ENCODE measurements around the gene PTPRF. TPM values are rescaled to one million over a fixed set of nuclear protein-coding genes. Genes with fewer than 3 reads are reported as not detected.

The PTPRF gene
- polyA plus RNA-seq, 3 donors, result not detected

GRCh38 chr1:43650310-43651085 is 119.8 kb downstream of the PTPRF start:
- H3K9ac ChIP-seq (ENCODE audit: insufficient read depth, low read length, poor library complexity, severe bottlenecking), result peak overlapping the region; percentile 74
- Mint-ChIP-seq H3K27me3 (ENCODE audit: low read depth in 3 of 3) (peaks cover 0 to 7% (median 0%) of the 10 kb centered on the region in 3 donors), H3K9me3 (peaks cover 0 to 3% (median 0%) of the 10 kb centered on the region in 7 donors), H3K27ac (peak overlapping the region; percentile 94 to 99 (median 98)), H3K36me3 (peaks cover 21 to 28% of the 10 kb centered on the region in 2 donors), H3K4me3 (peak overlapping the region; percentile 93 to 98), H3K4me1 (peaks cover 37% of the 10 kb centered on the region)
- H3K4me2 ChIP-seq (replicated peaks; ENCODE audit: extremely low read depth, low read length, poor library complexity, severe bottlenecking), result peak overlapping the region; percentile 96
- H4K20me1 ChIP-seq (ENCODE audit: insufficient read depth, low read length), result peaks cover 46% of the 10 kb centered on the region
- peaks cover 22 to 29% of the 10 kb centered on the region in 2 donors for H3K4me1 ChIP-seq (ENCODE audit: control insufficient read depth in 1 of 2, insufficient read depth in 2 of 2, low read length in 2 of 2)
- TF ChIP-seq, protein P1, sequence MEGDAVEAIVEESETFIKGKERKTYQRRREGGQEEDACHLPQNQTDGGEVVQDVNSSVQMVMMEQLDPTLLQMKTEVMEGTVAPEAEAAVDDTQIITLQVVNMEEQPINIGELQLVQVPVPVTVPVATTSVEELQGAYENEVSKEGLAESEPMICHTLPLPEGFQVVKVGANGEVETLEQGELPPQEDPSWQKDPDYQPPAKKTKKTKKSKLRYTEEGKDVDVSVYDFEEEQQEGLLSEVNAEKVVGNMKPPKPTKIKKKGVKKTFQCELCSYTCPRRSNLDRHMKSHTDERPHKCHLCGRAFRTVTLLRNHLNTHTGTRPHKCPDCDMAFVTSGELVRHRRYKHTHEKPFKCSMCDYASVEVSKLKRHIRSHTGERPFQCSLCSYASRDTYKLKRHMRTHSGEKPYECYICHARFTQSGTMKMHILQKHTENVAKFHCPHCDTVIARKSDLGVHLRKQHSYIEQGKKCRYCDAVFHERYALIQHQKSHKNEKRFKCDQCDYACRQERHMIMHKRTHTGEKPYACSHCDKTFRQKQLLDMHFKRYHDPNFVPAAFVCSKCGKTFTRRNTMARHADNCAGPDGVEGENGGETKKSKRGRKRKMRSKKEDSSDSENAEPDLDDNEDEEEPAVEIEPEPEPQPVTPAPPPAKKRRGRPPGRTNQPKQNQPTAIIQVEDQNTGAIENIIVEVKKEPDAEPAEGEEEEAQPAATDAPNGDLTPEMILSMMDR (IDR thresholded peaks at IDR 0.05), result no peak
- H3K27ac ChIP-seq (ENCODE audit: low read depth in 1 of 2, low read length in 2 of 2), result peak overlapping the region; percentile 82 to 94
- H3K4me3 ChIP-seq (replicated peaks in 1 of 3; ENCODE audit: low read depth in 2 of 3, low read length in 3 of 3), result peak overlapping the region; percentile 55 to 94 (median 91)
- H2AFZ ChIP-seq (ENCODE audit: insufficient read depth, low read depth, low read length, poor library complexity, severe bottlenecking), result peak overlapping the region; percentile 92
- no peaks in the 10 kb centered on the region for H3K9me3 ChIP-seq (replicated peaks in 1 of 2; ENCODE audit: control insufficient read depth in 1 of 2, insufficient read depth in 1 of 2, low read length in 2 of 2)
- peak; percentile 94 to 97 (median 97) for DNase-seq
- intact Hi-C loops (cut with micrococcal nuclease), result loop anchor here (2.0 to 10.0 kb wide), 5 partner anchors 57 to 564 kb away; partner anchors contain the start of genes ATP6V0B (in 1 of the 2), B4GALT2 (in 1 of the 2), DMAP1 (in 1 of the 2) and DPH2 (in 1 of the 2)
- H3K79me2 ChIP-seq (ENCODE audit: insufficient read depth, low read length), result peaks cover 51% of the 10 kb centered on the region
- peaks cover 23 to 26% of the 10 kb centered on the region in 2 donors for H3K36me3 ChIP-seq (replicated peaks in 1 of 2; ENCODE audit: control insufficient read depth in 1 of 2, insufficient read depth in 2 of 2, low read length in 2 of 2)
- no peaks in the 10 kb centered on the region for H3K27me3 ChIP-seq (ENCODE audit: control insufficient read depth in 2 of 2, insufficient read depth in 2 of 2, low read length in 2 of 2)
- WGBS (ENCODE audit: insufficient coverage), result 1% methylated on average over 29 of the region's 33 CpGs

DNA sequence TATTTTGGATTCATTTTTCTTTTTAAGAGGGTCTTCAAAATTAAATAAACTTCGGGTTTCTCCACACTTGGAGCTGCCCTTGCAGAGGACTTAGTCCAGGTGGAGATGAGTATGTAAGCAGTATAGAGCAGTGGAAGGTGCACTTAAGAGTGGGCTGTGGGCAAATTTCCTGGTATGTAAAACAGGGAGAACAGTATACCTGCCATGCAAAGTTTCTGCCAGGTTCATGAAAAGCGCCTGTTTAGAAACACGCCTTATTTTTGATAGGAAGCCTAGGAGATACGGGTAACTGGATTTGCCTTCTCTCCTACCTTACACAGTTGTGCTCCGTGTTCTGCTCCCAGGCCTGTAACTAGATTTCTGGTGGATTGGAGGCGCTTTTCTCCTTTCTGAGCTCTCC is 120.5 kb downstream of the PTPRF start:
- Mint-ChIP-seq H3K36me3 (peaks cover 28 to 35% of the 10 kb centered on the region in 2 donors), H3K4me3 (peak overlapping the region; percentile 93 to 98), H3K27me3 (ENCODE audit: low read depth in 3 of 3) (peaks cover 0 to 4% (median 0%) of the 10 kb centered on the region in 3 donors), H3K27ac (peak overlapping the region in 3 of 7 donors; percentile 10 to 98 (median 42)), H3K4me1 (peaks cover 35% of the 10 kb centered on the region), H3K9me3 (peaks cover 0 to 3% (median 0%) of the 10 kb centered on the region in 7 donors)
- H3K9me3 ChIP-seq (replicated peaks in 1 of 2; ENCODE audit: control insufficient read depth in 1 of 2, insufficient read depth in 1 of 2, low read length in 2 of 2), result no peaks in the 10 kb centered on the region
- peak overlapping the region; percentile 74 for H3K9ac ChIP-seq (ENCODE audit: insufficient read depth, low read length, poor library complexity, severe bottlenecking)
- H3K79me2 ChIP-seq (ENCODE audit: insufficient read depth, low read length), result peaks cover 56% of the 10 kb centered on the region
- no peak overlapping the region for H2AFZ ChIP-seq (ENCODE audit: insufficient read depth, low read depth, low read length, poor library complexity, severe bottlenecking)
- H3K4me1 ChIP-seq (ENCODE audit: control insufficient read depth in 1 of 2, insufficient read depth in 2 of 2, low read length in 2 of 2), result peaks cover 22 to 29% of the 10 kb centered on the region in 2 donors
- H3K27ac ChIP-seq (ENCODE audit: low read depth in 1 of 2, low read length in 2 of 2), result peak overlapping the region in 1 of 2 donors; percentile 82
- WGBS (ENCODE audit: insufficient coverage), result no CpG with 5 or more reads among the region's 6 CpGs
- H3K27me3 ChIP-seq (ENCODE audit: control insufficient read depth in 2 of 2, insufficient read depth in 2 of 2, low read length in 2 of 2), result no peaks in the 10 kb centered on the region
- intact Hi-C loops (cut with micrococcal nuclease), result loop anchor here (2.0 to 10.0 kb wide), 5 partner anchors 56 to 564 kb away; partner anchors contain the start of genes ATP6V0B (in 1 of the 2), B4GALT2 (in 1 of the 2), DMAP1 (in 1 of the 2) and DPH2 (in 1 of the 2)
- peaks cover 30 to 32% of the 10 kb centered on the region in 2 donors for H3K36me3 ChIP-seq (replicated peaks in 1 of 2; ENCODE audit: control insufficient read depth in 1 of 2, insufficient read depth in 2 of 2, low read length in 2 of 2)
- peak overlapping the region; percentile 55 to 94 (median 91) for H3K4me3 ChIP-seq (replicated peaks in 1 of 3; ENCODE audit: low read depth in 2 of 3, low read length in 3 of 3)
- peak overlapping the region; percentile 96 for H3K4me2 ChIP-seq (replicated peaks; ENCODE audit: extremely low read depth, low read length, poor library complexity, severe bottlenecking)
- TF ChIP-seq, protein P1 (IDR thresholded peaks at IDR 0.05), result no peak
- H4K20me1 ChIP-seq (ENCODE audit: insufficient read depth, low read length), result peaks cover 52% of the 10 kb centered on the region
- DNase-seq, result no peak
